SK-MEL-5 (cell line): ENCODE data around the gene TBC1D24. TPM values are rescaled to one million over a fixed set of nuclear protein-coding genes. Genes with fewer than 3 reads are reported as not detected.
A peak's percentile ranks its signal among the peaks of the same experiment; 100 is the strongest.
"Not testable (repeated sequence)": the region's sequence is repeated elsewhere in the genome, so short reads cannot be mapped to it uniquely, and the experiment has no call there.

ENCODE experiments used
- DNase-seq: peaks from one replicate; pipeline ENCODE4 v3.0.0-alpha.2; 2016; ENCODE audit warnings: low read depth, low spot score
- in situ Hi-C: cut with HindIII; loops from 2 replicates; pipeline ENCODE4 v1.10.0; 2016; ENCODE audit warnings: low sequenced_read_pairs, high pct_unique_total_duplicates, low pct_unique_long_range_greater_than_20kb
- total RNA-seq: library from RNA; depleted of rRNA; stranded (reverse); fragments of >200 nt; shearing (Covaris generic); gene quantifications from 2 replicates; pipeline ENCODE4 v1.2.3, GENCODE V29; 2014

Gene TBC1D24
- total RNA-seq, 1 experiment from 2014 or later = 5.7 TPM

- no peak for DNase-seq
- in situ Hi-C loops = no loop called here
These were observed 752 bp downstream of the TBC1D24 start for GRCh38 chr16:2475413-2476344.

GRCh38 chr16:2476345-2476720 is 1.4 kb downstream of the TBC1D24 start:
- in situ Hi-C loops = no loop called here

GRCh38 chr16:2476741-2477140 is 1.8 kb downstream of the TBC1D24 start:
- DNase-seq = no peak
- in situ Hi-C loops = no loop called here

More at GRCh38 chr16:2476345-2476720, 1.4 kb downstream of the TBC1D24 start:
- DNase-seq = no peak

GRCh38 chr16:2477327-2477726 is 2.4 kb downstream of the TBC1D24 start:
- DNase-seq = no peak
- in situ Hi-C loops = no loop called here

GRCh38 chr16:2478279-2478678 is 3.4 kb downstream of the TBC1D24 start:
- DNase-seq = no peak
- in situ Hi-C loops = no loop called here

GRCh38 chr16:2479996-2480395 is 5.1 kb downstream of the TBC1D24 start:
- DNase-seq, in situ Hi-C loops: not testable (repeated sequence)

- no peak for DNase-seq
- in situ Hi-C loops = no loop called here
These were observed 6.0 kb downstream of the TBC1D24 start for GRCh38 chr16:2480948-2481347.

GRCh38 chr16:2481676-2482075 is 6.7 kb downstream of the TBC1D24 start:
- in situ Hi-C loops = no loop called here
- DNase-seq = no peak

GRCh38 chr16:2482249-2482648 is 7.3 kb downstream of the TBC1D24 start:
- in situ Hi-C loops = no loop called here
- DNase-seq = no peak

- DNase-seq = no peak
- in situ Hi-C loops = no loop called here
These were observed 8.0 kb downstream of the TBC1D24 start for GRCh38 chr16:2482708-2483534.

GRCh38 chr16:2483939-2484897 is 9.3 kb downstream of the TBC1D24 start:
- in situ Hi-C loops = no loop called here
- DNase-seq = no peak

GRCh38 chr16:2484898-2485508 is 10.1 kb downstream of the TBC1D24 start:
- in situ Hi-C loops = no loop called here

GRCh38 chr16:2485811-2486507 is 11.0 kb downstream of the TBC1D24 start:
- no peak for DNase-seq
- in situ Hi-C loops = no loop called here

More at GRCh38 chr16:2484898-2485508, 10.1 kb downstream of the TBC1D24 start:
- DNase-seq = no peak

GRCh38 chr16:2486645-2487516 is 12.0 kb downstream of the TBC1D24 start:
- peak; percentile 26 for DNase-seq
- in situ Hi-C loops = no loop called here

GRCh38 chr16:2487517-2487842 is 12.6 kb downstream of the TBC1D24 start:
- in situ Hi-C loops = no loop called here
- no peak for DNase-seq
